ENCODE results near the gene POU2AF1. TPM values are rescaled to one million over a fixed set of nuclear protein-coding genes. Genes with fewer than 3 reads are reported as not detected.
A peak's percentile ranks its signal among the peaks of the same experiment; 100 is the strongest.
"Not testable (repeated sequence)": the region's sequence is repeated elsewhere in the genome, so short reads cannot be mapped to it uniquely, and the experiment has no call there.

The POU2AF1 gene
- total RNA-seq, 4 donors from 2014 or later, result 0.87 TPM; not detected in 3

- TF ChIP-seq EP300 (IDR thresholded peaks at IDR 0.05) (peak in 1 of 2 donors; percentile 9), POLR2A (IDR thresholded peaks at IDR 0.05) (no peak), CTCF (IDR thresholded peaks at IDR 0.05) (no peak)
- H3K4me1 ChIP-seq, result peaks cover 0 to 24% (median 0%) of the 10 kb centered on the region in 4 donors
- no peak overlapping the region for H3K4me3 ChIP-seq
- peak overlapping the region in 3 of 4 donors; percentile 30 to 81 (median 79) for H3K27ac ChIP-seq
- DNase-seq (ENCODE audit: low spot score in 2 of 2), result no peak
- no peaks in the 10 kb centered on the region for H3K9me3 ChIP-seq
- 85 to 86% methylated on average over 5 of the region's 5 CpGs for WGBS, 2 donors
- H3K36me3 ChIP-seq, result no peaks in the 10 kb centered on the region
- no peaks in the 10 kb centered on the region for H3K27me3 ChIP-seq
Observed at GRCh38 chr11:111325259-111325658, 53.8 kb downstream of the POU2AF1 start.

GRCh38 chr11:111324277-111324720 is 54.8 kb downstream of the POU2AF1 start:
- Histone ChIP-seq H3K4me3 (no peak overlapping the region), H3K36me3 (no peaks in the 10 kb centered on the region), H3K9me3 (no peaks in the 10 kb centered on the region), H3K27me3 (no peaks in the 10 kb centered on the region), H3K4me1 (peaks cover 0 to 14% (median 0%) of the 10 kb centered on the region in 4 donors), H3K27ac (peak overlapping the region in 3 of 4 donors; percentile 30 to 81 (median 79))
- DNase-seq (ENCODE audit: low spot score in 2 of 2), result no peak
- WGBS, 2 donors, result 31 to 47% methylated on average over 5 of the region's 5 CpGs
- TF ChIP-seq CTCF (IDR thresholded peaks at IDR 0.05), result no peak
- peak; percentile 23 to 51 for TF ChIP-seq EP300 (IDR thresholded peaks at IDR 0.05)
- no peak for TF ChIP-seq POLR2A (IDR thresholded peaks at IDR 0.05)

- no peaks in the 10 kb centered on the region for H3K36me3 ChIP-seq
- TF ChIP-seq EP300 (IDR thresholded peaks at IDR 0.05) (no peak), POLR2A (IDR thresholded peaks at IDR 0.05) (no peak), CTCF (IDR thresholded peaks at IDR 0.05) (no peak)
- no peak overlapping the region for H3K4me3 ChIP-seq
- WGBS, 2 donors, result 96 to 99% methylated on average over 2 of the region's 2 CpGs
- no peak for DNase-seq (ENCODE audit: low spot score in 2 of 2)
- no peaks in the 10 kb centered on the region for H3K27me3 ChIP-seq
- peaks cover 0 to 11% (median 0%) of the 10 kb centered on the region in 4 donors for H3K4me1 ChIP-seq
- H3K27ac ChIP-seq, result no peak overlapping the region
- H3K9me3 ChIP-seq, result no peaks in the 10 kb centered on the region
Observed at GRCh38 chr11:111322534-111322933, 56.5 kb downstream of the POU2AF1 start.

- H3K27ac ChIP-seq, result no peak overlapping the region
- H3K36me3 ChIP-seq, result no peaks in the 10 kb centered on the region
- H3K9me3 ChIP-seq, result no peaks in the 10 kb centered on the region
- H3K27me3 ChIP-seq, result no peaks in the 10 kb centered on the region
- no peak for DNase-seq (ENCODE audit: low spot score in 2 of 2)
- peaks cover 0 to 11% (median 0%) of the 10 kb centered on the region in 4 donors for H3K4me1 ChIP-seq
- 79 to 80% methylated on average over 5 of the region's 5 CpGs for WGBS, 2 donors
- H3K4me3 ChIP-seq, result no peak overlapping the region
- no peak for TF ChIP-seq EP300 (IDR thresholded peaks at IDR 0.05)
- no peak for TF ChIP-seq POLR2A (IDR thresholded peaks at IDR 0.05)
- no peak for TF ChIP-seq CTCF (IDR thresholded peaks at IDR 0.05)
Observed at GRCh38 chr11:111320728-111321568, 58.1 kb downstream of the POU2AF1 start.

GRCh38 chr11:111320199-111320598 is 58.9 kb downstream of the POU2AF1 start:
- H3K36me3 ChIP-seq; H3K4me3 ChIP-seq; DNase-seq (ENCODE audit: low spot score in 2 of 2); H3K27ac ChIP-seq; H3K27me3 ChIP-seq; H3K9me3 ChIP-seq: not testable (repeated sequence)
- H3K4me1 ChIP-seq, result peaks cover 0 to 11% (median 0%) of the 10 kb centered on the region in 4 donors
- 76 to 79% methylated on average over 6 of the region's 6 CpGs for WGBS, 2 donors

All from tibial nerve (tissue), 4 donors.